Measurements from ENCODE around the gene HRC.

Gene HRC

DNA sequence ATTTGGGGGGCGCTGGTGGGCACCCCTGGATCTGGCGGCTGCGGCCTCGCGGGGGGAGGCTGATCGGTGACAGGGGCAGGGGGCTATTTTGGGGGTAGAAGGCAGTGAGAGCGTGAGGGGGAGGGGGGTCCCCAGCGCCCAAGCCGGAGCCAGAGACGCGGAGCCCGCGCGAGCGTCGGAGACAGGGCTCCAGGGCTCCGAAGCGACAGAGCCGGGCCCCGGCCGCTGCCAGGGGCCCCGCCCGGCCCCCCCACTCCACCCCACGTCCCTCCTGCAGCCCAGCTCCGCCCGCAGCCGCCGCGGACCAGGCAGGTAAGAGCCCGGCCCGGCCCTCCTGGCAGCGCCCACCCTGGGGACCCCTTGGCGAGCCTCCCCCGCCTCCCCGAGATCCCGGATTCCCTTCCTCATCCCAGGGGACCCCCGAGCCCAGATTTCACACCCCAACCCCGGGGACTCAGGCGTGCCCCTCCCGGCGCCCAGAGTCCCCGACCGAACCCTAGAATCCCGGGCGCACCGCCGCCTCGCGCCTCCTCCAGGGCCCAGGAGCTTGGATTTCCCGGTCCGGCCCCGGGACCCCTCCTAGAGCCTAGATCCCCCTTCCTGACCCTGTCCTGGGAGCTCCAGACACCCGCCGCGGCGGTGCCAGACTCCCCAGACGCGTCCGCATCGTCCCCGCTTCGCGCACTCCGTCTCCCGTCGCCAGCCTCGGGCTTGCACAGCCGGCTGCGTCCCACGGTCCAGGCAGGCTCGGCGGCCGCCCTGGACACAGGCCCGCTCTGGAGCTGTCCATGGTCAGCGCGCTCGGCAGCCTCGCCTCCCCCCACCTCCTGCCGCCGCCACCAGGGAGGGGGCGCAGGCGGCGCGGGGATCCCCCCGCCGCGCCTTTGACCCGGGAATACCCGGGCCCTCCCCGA is 35.5 kb downstream of the HRC start, which contains the start of gene PPFIA3:
Gene PPFIA3, plus strand, starts transcription at position 134 of the 914 bp plus-strand sequence. CDS start 8,330 bp downstream, outside the sequence.
- H3K4me3 Mint-ChIP-seq = peak within 1 kb of the TSS; percentile 85
- peak; percentile 58 for DNase-seq
- H3K4me1 Mint-ChIP-seq (ENCODE audit: low read depth) = peaks cover 28% of the 10 kb centered on the region
- peaks cover 5% of the 10 kb centered on the region for H3K36me3 Mint-ChIP-seq (ENCODE audit: low read depth)
- H3K27ac Mint-ChIP-seq = peak within 1 kb of the TSS; percentile 93
- no peaks in the 10 kb centered on the region for H3K9me3 Mint-ChIP-seq
- H3K27me3 Mint-ChIP-seq = peaks cover 11% of the 10 kb centered on the region

DNA sequence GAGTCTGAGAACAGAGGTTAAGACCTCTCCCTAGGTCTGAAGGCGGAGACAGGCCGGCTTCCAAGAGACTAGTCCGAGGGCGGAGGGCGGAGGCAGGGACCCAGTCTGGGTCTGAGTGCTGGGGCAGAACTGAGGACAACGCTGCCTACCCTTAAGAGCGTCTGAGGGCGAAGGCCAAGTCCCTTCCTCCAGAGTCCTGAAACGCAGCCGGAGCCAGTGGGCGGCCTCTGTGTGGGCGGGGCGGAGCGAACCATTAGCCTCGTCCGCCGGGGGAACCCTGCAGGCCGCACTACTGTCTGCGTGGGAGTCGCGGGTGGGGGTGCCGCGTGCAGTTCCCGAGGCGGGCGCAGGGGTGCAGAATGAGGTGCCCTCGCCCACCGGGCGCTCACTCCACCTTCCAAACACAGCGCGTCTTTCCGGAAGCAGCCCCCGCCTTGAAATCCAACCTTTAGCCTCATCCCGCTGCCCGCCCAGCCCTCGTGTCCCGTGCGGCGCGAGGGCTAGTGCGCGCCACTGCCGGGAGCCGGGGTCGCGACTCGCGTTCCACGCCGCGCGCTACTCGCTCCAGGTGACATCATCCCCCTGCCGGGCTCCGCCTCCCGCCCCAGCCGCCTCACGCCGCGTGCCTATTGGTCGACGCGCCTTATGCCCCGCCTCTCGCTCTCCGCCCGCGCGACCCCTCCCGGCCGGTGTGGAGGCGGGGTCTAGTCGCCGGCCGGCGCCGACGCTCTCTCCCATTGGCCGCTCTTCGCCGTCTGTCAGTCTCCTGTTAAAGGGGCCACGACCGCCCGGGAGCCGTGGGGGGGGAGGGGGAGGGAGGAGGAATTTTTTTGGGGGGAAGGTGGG is 36.4 kb downstream of the HRC start, which contains the start of gene C19orf73:
Gene C19orf73, minus strand, starts transcription at position 579 of the 846 bp plus-strand sequence. Its CDS starts 121 bp downstream, at position 458.
- Mint-ChIP-seq H3K4me3 (peak within 1 kb of the TSS; percentile 85), H3K4me1 (ENCODE audit: low read depth) (peaks cover 31% of the 10 kb centered on the region), H3K27me3 (peaks cover 11% of the 10 kb centered on the region), H3K9me3 (no peaks in the 10 kb centered on the region), H3K36me3 (ENCODE audit: low read depth) (peaks cover 5% of the 10 kb centered on the region), H3K27ac (peak within 1 kb of the TSS; percentile 93)
- peak; percentile 98 for DNase-seq

DNA sequence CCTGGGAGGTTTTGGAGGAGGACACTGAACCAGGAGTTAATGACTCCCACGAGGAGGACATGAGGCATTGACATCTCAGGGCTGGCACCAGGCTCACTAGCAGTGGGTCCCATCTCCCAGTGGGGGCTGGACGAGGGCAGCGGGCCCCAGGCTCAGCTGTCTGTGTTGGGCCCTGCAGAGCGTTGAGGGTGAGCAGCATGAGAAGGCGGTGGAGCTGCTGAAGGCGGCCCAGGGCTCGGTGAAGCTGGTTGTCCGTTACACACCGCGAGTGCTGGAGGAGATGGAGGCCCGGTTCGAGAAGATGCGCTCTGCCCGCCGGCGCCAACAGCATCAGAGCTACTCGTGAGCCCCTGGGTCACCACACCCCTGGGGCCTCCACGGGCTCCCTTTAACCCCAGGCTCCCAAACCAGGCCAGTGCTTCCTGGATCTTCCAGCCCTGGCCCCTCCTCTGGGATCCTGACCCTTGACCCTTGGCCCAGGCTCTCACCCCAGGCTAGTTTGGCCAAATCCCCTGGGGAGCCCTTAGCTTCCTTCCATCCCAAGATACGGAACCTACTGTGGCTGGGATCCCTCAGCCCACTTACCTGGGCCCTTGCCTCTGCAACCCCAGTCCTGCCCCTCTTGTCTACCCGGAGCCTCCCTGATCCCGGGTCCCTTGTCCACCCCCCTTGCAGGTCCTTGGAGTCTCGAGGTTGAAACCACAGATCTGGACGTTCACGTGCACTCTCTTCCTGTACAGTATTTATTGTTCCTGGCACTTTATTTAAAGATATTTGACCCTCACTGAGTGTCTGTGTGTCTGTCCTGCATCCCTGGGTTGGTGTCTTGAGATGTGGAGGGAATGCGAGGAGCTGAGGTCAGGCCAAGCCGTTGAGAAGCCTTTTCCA is 37.3 kb downstream of the HRC start:
- no peaks in the 10 kb centered on the region for H3K9me3 Mint-ChIP-seq

GRCh38 chr19:49116544-49116943 is 38.7 kb downstream of the HRC start:
- no peak overlapping the region for H3K27ac Mint-ChIP-seq

More for the DNA sequence above, 37.3 kb downstream of the HRC start:
- H3K27ac Mint-ChIP-seq = peak overlapping the region; percentile 93
- H3K4me3 Mint-ChIP-seq = peak overlapping the region; percentile 85
- H3K36me3 Mint-ChIP-seq (ENCODE audit: low read depth) = peaks cover 5% of the 10 kb centered on the region
- DNase-seq = no peak
- peaks cover 11% of the 10 kb centered on the region for H3K27me3 Mint-ChIP-seq
- H3K4me1 Mint-ChIP-seq (ENCODE audit: low read depth) = peaks cover 37% of the 10 kb centered on the region

DNA sequence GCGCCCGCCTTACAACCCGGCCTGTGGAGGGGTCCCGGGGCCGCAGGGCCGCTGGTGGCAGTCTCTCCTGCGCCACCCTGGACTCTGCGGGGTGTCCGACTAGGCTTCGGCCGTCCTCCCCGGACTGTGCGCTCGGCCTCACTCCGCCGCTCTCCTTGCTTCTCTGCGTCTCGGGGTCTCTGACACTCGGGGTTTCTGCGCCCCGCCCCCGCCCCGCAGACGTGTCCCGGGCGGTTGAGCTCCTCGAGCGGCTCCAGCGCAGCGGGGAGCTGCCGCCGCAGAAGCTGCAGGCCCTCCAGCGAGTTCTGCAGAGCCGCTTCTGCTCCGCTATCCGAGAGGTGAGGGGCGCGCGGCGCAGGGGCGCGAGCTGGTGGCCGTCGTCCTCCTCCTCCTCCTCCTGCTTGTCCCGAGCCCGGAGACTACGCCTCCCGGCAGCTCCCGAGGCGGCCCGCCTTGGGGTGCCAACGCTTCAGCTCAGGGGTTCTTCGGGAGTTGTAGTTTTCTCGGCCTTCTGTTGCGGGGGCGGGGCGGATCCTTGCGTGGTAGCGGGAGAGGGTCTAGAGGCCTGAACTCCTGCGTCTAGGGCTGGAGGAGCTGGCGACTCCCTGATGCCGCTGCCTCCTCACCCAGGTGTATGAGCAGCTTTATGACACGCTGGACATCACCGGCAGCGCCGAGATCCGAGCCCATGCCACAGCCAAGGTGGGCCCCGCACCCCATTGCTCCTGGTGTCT is 40.4 kb downstream of the HRC start:
- DNase-seq = peak; percentile 74
- Mint-ChIP-seq H3K4me3 (peak overlapping the region; percentile 75), H3K9me3 (no peaks in the 10 kb centered on the region), H3K4me1 (ENCODE audit: low read depth) (peaks cover 32% of the 10 kb centered on the region), H3K27me3 (peaks cover under 1% of the 10 kb centered on the region), H3K27ac (no peak overlapping the region), H3K36me3 (ENCODE audit: low read depth) (peaks cover 10% of the 10 kb centered on the region)

More at GRCh38 chr19:49116544-49116943, 38.7 kb downstream of the HRC start:
- peaks cover 6% of the 10 kb centered on the region for H3K36me3 Mint-ChIP-seq (ENCODE audit: low read depth)
- H3K27me3 Mint-ChIP-seq = peaks cover 11% of the 10 kb centered on the region
- H3K4me3 Mint-ChIP-seq = peak overlapping the region; percentile 30
- H3K9me3 Mint-ChIP-seq = no peaks in the 10 kb centered on the region
- H3K4me1 Mint-ChIP-seq (ENCODE audit: low read depth) = peaks cover 39% of the 10 kb centered on the region
- no peak for DNase-seq

- H3K4me3 Mint-ChIP-seq = peak within 1 kb of the TSS; percentile 79
- DNase-seq = peak; percentile 89
Measured at GRCh38 chr19:49113762-49114629, 41.2 kb downstream of the HRC start, which contains the start of gene LIN7B. LIN7B (plus strand) TSS chr19:49114370; CDS start chr19:49114405, 35 bp downstream.

GRCh38 chr19:49111218-49111998 is 43.8 kb downstream of the HRC start:
- no peak for DNase-seq
- peaks cover 22% of the 10 kb centered on the region for H3K4me1 Mint-ChIP-seq (ENCODE audit: low read depth)
- peaks cover 38% of the 10 kb centered on the region for H3K36me3 Mint-ChIP-seq (ENCODE audit: low read depth)
- no peaks in the 10 kb centered on the region for H3K27me3 Mint-ChIP-seq
- no peak overlapping the region for H3K4me3 Mint-ChIP-seq
- no peaks in the 10 kb centered on the region for H3K9me3 Mint-ChIP-seq
- no peak overlapping the region for H3K27ac Mint-ChIP-seq

More at GRCh38 chr19:49113762-49114629, 41.2 kb downstream of the HRC start, which contains the start of gene LIN7B:
- no peaks in the 10 kb centered on the region for H3K9me3 Mint-ChIP-seq
- peak within 1 kb of the TSS; percentile 34 for H3K27ac Mint-ChIP-seq
- peaks cover 32% of the 10 kb centered on the region for H3K4me1 Mint-ChIP-seq (ENCODE audit: low read depth)
- H3K27me3 Mint-ChIP-seq = no peaks in the 10 kb centered on the region
- peaks cover 18% of the 10 kb centered on the region for H3K36me3 Mint-ChIP-seq (ENCODE audit: low read depth)

GRCh38 chr19:49110567-49110966 is 44.6 kb downstream of the HRC start:
- H3K27ac Mint-ChIP-seq = no peak overlapping the region
- DNase-seq = no peak
- no peak overlapping the region for H3K4me3 Mint-ChIP-seq
- peaks cover 46% of the 10 kb centered on the region for H3K36me3 Mint-ChIP-seq (ENCODE audit: low read depth)
- no peaks in the 10 kb centered on the region for H3K9me3 Mint-ChIP-seq
- H3K27me3 Mint-ChIP-seq = no peaks in the 10 kb centered on the region
- H3K4me1 Mint-ChIP-seq (ENCODE audit: low read depth) = peaks cover 22% of the 10 kb centered on the region

GRCh38 chr19:49109569-49110233 is 45.5 kb downstream of the HRC start:
- Mint-ChIP-seq H3K4me3 (no peak overlapping the region), H3K9me3 (no peaks in the 10 kb centered on the region), H3K27me3 (no peaks in the 10 kb centered on the region), H3K27ac (no peak overlapping the region), H3K36me3 (ENCODE audit: low read depth) (peaks cover 55% of the 10 kb centered on the region), H3K4me1 (ENCODE audit: low read depth) (peaks cover 18% of the 10 kb centered on the region)
- DNase-seq = no peak

DNA sequence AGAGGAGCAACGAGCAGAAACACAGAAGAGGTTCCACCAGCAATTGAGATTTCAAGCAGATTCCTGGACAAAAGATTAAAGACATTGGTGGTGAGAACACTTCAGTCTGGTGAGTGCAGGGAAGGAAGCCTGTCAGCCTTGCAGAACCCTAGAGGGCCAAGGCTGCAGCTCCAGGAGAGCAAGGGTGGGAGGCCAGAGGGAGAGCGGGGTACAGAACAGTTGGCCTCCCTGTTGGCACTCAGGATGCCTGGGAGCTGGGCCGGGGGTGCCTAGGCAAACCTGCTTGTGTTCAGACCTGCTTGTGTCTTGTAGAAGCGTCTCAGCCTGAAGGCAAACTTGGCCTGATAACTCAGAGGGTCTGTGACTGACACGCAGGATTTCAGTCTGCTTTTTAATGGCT is 46.1 kb downstream of the HRC start:
- H3K36me3 Mint-ChIP-seq (ENCODE audit: low read depth) = peaks cover 61% of the 10 kb centered on the region
- peaks cover 18% of the 10 kb centered on the region for H3K4me1 Mint-ChIP-seq (ENCODE audit: low read depth)
- no peak for DNase-seq
- no peak overlapping the region for H3K4me3 Mint-ChIP-seq
- H3K27ac Mint-ChIP-seq = no peak overlapping the region
- no peaks in the 10 kb centered on the region for H3K27me3 Mint-ChIP-seq
- no peaks in the 10 kb centered on the region for H3K9me3 Mint-ChIP-seq

DNA sequence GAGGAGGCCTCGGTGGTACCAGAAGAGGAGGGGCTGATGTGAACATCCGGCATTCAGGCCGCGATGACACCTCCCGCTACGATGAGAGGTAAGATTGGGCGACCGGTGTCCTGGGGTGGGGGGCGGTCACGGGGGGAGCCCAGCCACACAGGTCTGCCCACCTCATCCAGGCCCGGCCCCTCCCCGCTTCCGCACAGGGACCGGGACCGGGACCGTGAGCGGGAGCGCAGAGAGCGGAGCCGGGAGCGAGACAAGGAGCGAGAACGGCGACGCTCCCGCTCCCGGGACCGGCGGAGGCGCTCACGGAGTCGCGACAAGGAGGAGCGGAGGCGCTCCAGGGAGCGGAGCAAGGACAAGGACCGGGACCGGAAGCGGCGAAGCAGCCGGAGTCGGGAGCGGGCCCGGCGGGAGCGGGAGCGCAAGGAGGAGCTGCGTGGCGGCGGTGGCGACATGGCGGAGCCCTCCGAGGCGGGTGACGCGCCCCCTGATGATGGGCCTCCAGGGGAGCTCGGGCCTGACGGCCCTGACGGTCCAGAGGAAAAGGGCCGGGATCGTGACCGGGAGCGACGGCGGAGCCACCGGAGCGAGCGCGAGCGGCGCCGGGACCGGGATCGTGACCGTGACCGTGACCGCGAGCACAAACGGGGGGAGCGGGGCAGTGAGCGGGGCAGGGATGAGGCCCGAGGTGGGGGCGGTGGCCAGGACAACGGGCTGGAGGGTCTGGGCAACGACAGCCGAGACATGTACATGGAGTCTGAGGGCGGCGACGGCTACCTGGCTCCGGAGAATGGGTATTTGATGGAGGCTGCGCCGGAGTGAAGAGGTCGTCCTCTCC is 47.4 kb downstream of the HRC start:
- H3K27ac Mint-ChIP-seq = no peak overlapping the region
- no peak for DNase-seq
- H3K27me3 Mint-ChIP-seq = no peaks in the 10 kb centered on the region
- H3K4me1 Mint-ChIP-seq (ENCODE audit: low read depth) = peaks cover 9% of the 10 kb centered on the region
- peaks cover 71% of the 10 kb centered on the region for H3K36me3 Mint-ChIP-seq (ENCODE audit: low read depth)
- no peak overlapping the region for H3K4me3 Mint-ChIP-seq
- no peaks in the 10 kb centered on the region for H3K9me3 Mint-ChIP-seq

Data from activated T-cell treated with anti-CD3 and anti-CD28 coated beads, Interleukin-2, amount 50 U/mL, for 24 hours (primary cell).